H9 (cell line): Measurements from ENCODE around the gene KCNMA1. TPM values are rescaled to one million over a fixed set of nuclear protein-coding genes. Genes with fewer than 3 reads are reported as not detected.

Experiments
- DNase-seq: peaks from one replicate; pipeline ENCODE4 v3.0.0-alpha.2; 2017
- H2AFZ ChIP-seq: one replicate; pipeline ENCODE4 v1.6.1; 2013; ENCODE audit warnings: mild to moderate bottlenecking, low read length, control low read depth, moderate library complexity
- H2AK5ac ChIP-seq: 2 replicates; pipeline ENCODE4 v1.6.1; 2013; ENCODE audit warnings: low read length, control low read depth, mixed read lengths; ENCODE audit not compliant: insufficient read length
- H2BK120ac ChIP-seq: one replicate; pipeline ENCODE4 v1.6.1; 2013; ENCODE audit warnings: low read depth, mild to moderate bottlenecking, low read length, control low read depth, inconsistent platforms; ENCODE audit not compliant: poor library complexity, severe bottlenecking
- H2BK12ac ChIP-seq: 2 replicates; pipeline ENCODE4 v1.6.1; 2013; ENCODE audit warnings: low read length, control low read depth, mixed read lengths, low read depth; ENCODE audit not compliant: insufficient read length
- H2BK15ac ChIP-seq: 2 replicates; pipeline ENCODE4 v1.6.1; 2013; ENCODE audit warnings: low read depth, low read length, control low read depth
- H2BK20ac ChIP-seq: one replicate; pipeline ENCODE4 v1.6.1; 2013; ENCODE audit warnings: low read depth, mild to moderate bottlenecking, low read length, control low read depth, inconsistent platforms; ENCODE audit not compliant: poor library complexity, severe bottlenecking
- H2BK5ac ChIP-seq: 2 replicates; pipeline ENCODE4 v1.6.1; 2013; ENCODE audit warnings: low read length, control low read depth, mixed read lengths; ENCODE audit not compliant: insufficient read length
- H3K14ac ChIP-seq: 2 replicates; pipeline ENCODE4 v1.6.1; 2013; ENCODE audit warnings: low read length, control low read depth; ENCODE audit not compliant: insufficient read depth
- H3K18ac ChIP-seq: 2 replicates; pipeline ENCODE4 v1.6.1; 2013; ENCODE audit warnings: low read depth, mild to moderate bottlenecking, mixed read lengths, low read length, control low read depth; ENCODE audit not compliant: insufficient read length
- H3K23ac ChIP-seq: 2 replicates; pipeline ENCODE4 v1.6.1; 2013; ENCODE audit warnings: low read length, control low read depth, mixed read lengths, low read depth; ENCODE audit not compliant: insufficient read length
- H3K23me2 ChIP-seq: 2 replicates; pipeline ENCODE4 v1.6.1; 2013; ENCODE audit warnings: low read depth, mild to moderate bottlenecking, mixed read lengths, low read length, control low read depth; ENCODE audit not compliant: insufficient read length, poor library complexity, severe bottlenecking
- H3K27ac ChIP-seq: 2 replicates; pipeline ENCODE4 v1.5.1; 2013; ENCODE audit warnings: low read length, control low read depth, mixed read lengths, low read depth; ENCODE audit not compliant: insufficient read length
- H3K27me3 ChIP-seq: 2 replicates; pipeline ENCODE4 v1.6.1; 2013; ENCODE audit warnings: low read length, control low read depth, inconsistent platforms; ENCODE audit not compliant: insufficient read depth
- H3K4ac ChIP-seq: 2 replicates; pipeline ENCODE4 v1.6.1; 2013; ENCODE audit warnings: low read depth, mild to moderate bottlenecking, control low read depth, inconsistent platforms, low read length, moderate library complexity
- H3K4me1 ChIP-seq: 2 replicates; pipeline ENCODE4 v1.6.1; 2013; ENCODE audit warnings: low read length, control low read depth, inconsistent platforms; ENCODE audit not compliant: insufficient read depth
- H3K4me2 ChIP-seq: 2 replicates; pipeline ENCODE4 v1.6.1; 2013; ENCODE audit warnings: low read length, control low read depth, mixed read lengths; ENCODE audit not compliant: insufficient read length, insufficient read depth
- H3K56ac ChIP-seq: 2 replicates; pipeline ENCODE4 v1.6.1; 2013; ENCODE audit warnings: low read depth, mild to moderate bottlenecking, mixed read lengths, low read length, control low read depth; ENCODE audit not compliant: insufficient read length
- H3K79me1 ChIP-seq: 2 replicates; pipeline ENCODE4 v1.6.1; 2013; ENCODE audit warnings: low read depth, mild to moderate bottlenecking, moderate library complexity, low read length, control low read depth, inconsistent platforms; ENCODE audit not compliant: insufficient read depth, poor library complexity, severe bottlenecking
- H3K79me2 ChIP-seq: 2 replicates; pipeline ENCODE4 v1.6.1; 2013; ENCODE audit warnings: low read length, control low read depth, inconsistent platforms; ENCODE audit not compliant: insufficient read depth
- H3K9ac ChIP-seq: 2 replicates; pipeline ENCODE4 v1.6.1; 2013; ENCODE audit warnings: low read length, control low read depth, mixed read lengths; ENCODE audit not compliant: insufficient read length; ENCODE audit errors: extremely low read depth
- H3K9me3 ChIP-seq: one replicate; pipeline ENCODE4 v1.6.1; 2013; ENCODE audit warnings: low read depth, low read length, inconsistent platforms; ENCODE audit not compliant: control insufficient read depth
- H3T11ph ChIP-seq: one replicate; pipeline ENCODE4 v1.6.1; 2013; ENCODE audit warnings: mild to moderate bottlenecking, low read length, control low read depth, inconsistent platforms
- H4K20me1 ChIP-seq: one replicate; pipeline ENCODE4 v1.6.1; 2013; ENCODE audit not compliant: control insufficient read depth, insufficient read length, insufficient read depth
- H4K5ac ChIP-seq: 2 replicates; pipeline ENCODE4 v1.6.1; 2013; ENCODE audit warnings: low read depth, mild to moderate bottlenecking, mixed read lengths, low read length, control low read depth; ENCODE audit not compliant: insufficient read length
- H4K8ac ChIP-seq: replicated peaks from 2 replicates; pipeline ENCODE4 v1.6.1; 2013; ENCODE audit warnings: low read length, control low read depth, mixed read lengths, low read depth; ENCODE audit not compliant: insufficient read length
- H4K91ac ChIP-seq: 2 replicates; pipeline ENCODE4 v1.6.1; 2013; ENCODE audit warnings: low read depth, mild to moderate bottlenecking, moderate library complexity, mixed read lengths, low read length, control low read depth; ENCODE audit not compliant: insufficient read length
- H3K27ac Mint-ChIP-seq, 3 experiments: 2 replicates in 2 of 3; 3 replicates in 1 of 3; pipeline ENCODE4 v1.8.0; 2020 to 2021; ENCODE audit warnings: mixed read lengths in 3 of 3, mild to moderate bottlenecking in 1 of 3, moderate library complexity in 1 of 3
- H3K27me3 Mint-ChIP-seq: 2 replicates; pipeline ENCODE4 v1.8.0; 2021; ENCODE audit warnings: low read depth, mild to moderate bottlenecking, moderate library complexity, mixed read lengths
- H3K36me3 Mint-ChIP-seq, 3 experiments: 2 replicates in 2 of 3; 3 replicates in 1 of 3; pipeline ENCODE4 v1.8.0; 2020 to 2021; ENCODE audit warnings: low read depth in 3 of 3, mixed read lengths in 3 of 3; ENCODE audit not compliant: insufficient read depth in 1 of 3
- H3K4me1 Mint-ChIP-seq, 2 experiments: 2 replicates each; pipeline ENCODE4 v1.8.0; 2020; ENCODE audit warnings: mixed read lengths in 2 of 2
- H3K4me3 Mint-ChIP-seq, 2 experiments: 2 replicates in 1 of 2; 3 replicates in 1 of 2; pipeline ENCODE4 v1.8.0; 2020 to 2021; ENCODE audit warnings: mild to moderate bottlenecking in 2 of 2, mixed read lengths in 2 of 2, moderate library complexity in 1 of 2
- H3K9me3 Mint-ChIP-seq, 2 experiments: 2 replicates in 1 of 2; 3 replicates in 1 of 2; pipeline ENCODE4 v1.8.0; 2020; ENCODE audit warnings: mild to moderate bottlenecking in 2 of 2, mixed read lengths in 2 of 2, moderate library complexity in 1 of 2
- WGBS: extraction: QIAGEN DNeasy Blood & Tissue Kit; methylation state at CpG from one replicate; pipeline ENCODE4 v1.1.7; 2013; ENCODE audit warnings: missing lambda C conversion rate, low lambda C conversion rate, mixed read lengths; ENCODE audit not compliant: insufficient read length; ENCODE audit errors: extremely low coverage; 5-methylcytosine and 5-hydroxymethylcytosine counted together
- total RNA-seq: library from RNA; stranded (reverse); gene quantifications from 2 replicates; pipeline ENCODE4 v1.2.1, GENCODE V29; 2021
- TF ChIP-seq, protein P1 (sequence below): fragments of 200-600 bp; sonication (generic); conservative IDR thresholded peaks from 3 replicates; pipeline ENCODE4 v1.8.0; 2021; ENCODE audit warnings: antibody characterized with exemption, mild to moderate bottlenecking

KCNMA1 gene
- total RNA-seq, 1 experiment from 2014 or later: 2.0 TPM

DNA sequence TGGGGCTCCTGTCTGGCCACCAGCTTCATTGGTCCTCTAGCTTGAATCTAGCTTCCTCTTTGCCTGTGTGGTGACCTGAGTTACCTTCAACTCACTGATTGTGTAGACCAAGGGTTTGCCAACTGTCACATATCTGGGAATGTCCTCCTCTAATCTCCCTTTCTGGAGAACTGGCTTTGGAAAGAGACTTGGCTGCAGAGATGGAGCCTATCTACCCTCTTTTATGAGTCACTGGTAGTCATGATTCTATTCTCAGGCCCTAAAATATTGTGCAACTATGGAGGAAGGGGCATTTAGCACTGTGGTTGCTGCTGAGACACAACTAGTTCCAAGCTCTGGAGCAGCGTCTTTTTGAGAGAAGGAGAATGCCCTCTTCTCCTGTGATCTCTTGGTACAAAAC, 691.3 kb downstream of the KCNMA1 start:
- H2BK15ac ChIP-seq: no peak overlapping the region
- no CpG with 5 or more reads among the region's 1 CpG for WGBS
- H4K8ac ChIP-seq: no peak overlapping the region
- H3K27ac Mint-ChIP-seq: no peak overlapping the region
- no peaks in the 10 kb centered on the region for H3K27me3 Mint-ChIP-seq
- H3K9me3 ChIP-seq: no peaks in the 10 kb centered on the region
- no peak overlapping the region for H3K4ac ChIP-seq
- no peak overlapping the region for H3K23ac ChIP-seq
- H3K9ac ChIP-seq: no peak overlapping the region
- peaks cover 4% of the 10 kb centered on the region; the same call in 1 of the 2 replicates for H3K4me1 ChIP-seq
- no peak overlapping the region for H3K4me2 ChIP-seq
- H3K56ac ChIP-seq: no peak overlapping the region
- H3K27me3 ChIP-seq: no peaks in the 10 kb centered on the region
- no peaks in the 10 kb centered on the region for H4K20me1 ChIP-seq
- no peak overlapping the region for H2AK5ac ChIP-seq
- no peak overlapping the region for H2BK12ac ChIP-seq
- H3K23me2 ChIP-seq: no peaks in the 10 kb centered on the region
- H3K36me3 Mint-ChIP-seq: no peaks in the 10 kb centered on the region
- H2BK120ac ChIP-seq: no peak overlapping the region
- no peaks in the 10 kb centered on the region for H3K79me1 ChIP-seq
- peaks cover 4 to 5% of the 10 kb centered on the region in 2 experiments for H3K4me1 Mint-ChIP-seq
- TF ChIP-seq, protein P1, sequence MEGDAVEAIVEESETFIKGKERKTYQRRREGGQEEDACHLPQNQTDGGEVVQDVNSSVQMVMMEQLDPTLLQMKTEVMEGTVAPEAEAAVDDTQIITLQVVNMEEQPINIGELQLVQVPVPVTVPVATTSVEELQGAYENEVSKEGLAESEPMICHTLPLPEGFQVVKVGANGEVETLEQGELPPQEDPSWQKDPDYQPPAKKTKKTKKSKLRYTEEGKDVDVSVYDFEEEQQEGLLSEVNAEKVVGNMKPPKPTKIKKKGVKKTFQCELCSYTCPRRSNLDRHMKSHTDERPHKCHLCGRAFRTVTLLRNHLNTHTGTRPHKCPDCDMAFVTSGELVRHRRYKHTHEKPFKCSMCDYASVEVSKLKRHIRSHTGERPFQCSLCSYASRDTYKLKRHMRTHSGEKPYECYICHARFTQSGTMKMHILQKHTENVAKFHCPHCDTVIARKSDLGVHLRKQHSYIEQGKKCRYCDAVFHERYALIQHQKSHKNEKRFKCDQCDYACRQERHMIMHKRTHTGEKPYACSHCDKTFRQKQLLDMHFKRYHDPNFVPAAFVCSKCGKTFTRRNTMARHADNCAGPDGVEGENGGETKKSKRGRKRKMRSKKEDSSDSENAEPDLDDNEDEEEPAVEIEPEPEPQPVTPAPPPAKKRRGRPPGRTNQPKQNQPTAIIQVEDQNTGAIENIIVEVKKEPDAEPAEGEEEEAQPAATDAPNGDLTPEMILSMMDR: no peak
- no peak overlapping the region for H3K4me3 Mint-ChIP-seq
- no peak overlapping the region for H4K5ac ChIP-seq
- H2BK5ac ChIP-seq: no peak overlapping the region
- H3K14ac ChIP-seq: no peak overlapping the region
- DNase-seq: no peak
- H3K18ac ChIP-seq: no peak overlapping the region
- no peak overlapping the region for H2AFZ ChIP-seq
- H3K9me3 Mint-ChIP-seq: no peaks in the 10 kb centered on the region
- H3T11ph ChIP-seq: no peak overlapping the region
- no peak overlapping the region for H3K27ac ChIP-seq
- H2BK20ac ChIP-seq: no peak overlapping the region
- H4K91ac ChIP-seq: no peak overlapping the region
- no peaks in the 10 kb centered on the region for H3K79me2 ChIP-seq
